Cardiac muscle cell (in vitro differentiated cells and primary cell): Measurements from ENCODE around the gene DSCAML1. TPM values are rescaled to one million over a fixed set of nuclear protein-coding genes. Genes with fewer than 3 reads are reported as not detected.

Experiments used
- DNase-seq, 2 donors: peaks; one replicate each; pipeline versions ENCODE4 v3.0.0 to v3.0.0-alpha.2; 2010 to 2017; ENCODE audit warnings: low read depth in 1 of 2, low spot score in 1 of 2
- H3K27ac ChIP-seq: fragments of 200-600 bp; sonication (generic); 2 replicates; pipeline ENCODE4 v1.5.1; 2016
- H3K27me3 ChIP-seq: fragments of 200-600 bp; sonication (generic); 2 replicates; pipeline ENCODE4 v1.6.0; 2016; ENCODE audit warnings: control low read depth
- H3K36me3 ChIP-seq: fragments of 200-600 bp; sonication (generic); 2 replicates; pipeline ENCODE4 v1.5.1; 2016; ENCODE audit warnings: control low read depth
- H3K4me1 ChIP-seq: fragments of 200-600 bp; sonication (generic); 2 replicates; pipeline ENCODE4 v1.8.1; 2017; ENCODE audit warnings: low read depth, mild to moderate bottlenecking, mixed run types
- H3K4me3 ChIP-seq: fragments of 200-600 bp; sonication (generic); 2 replicates; pipeline ENCODE4 v1.5.1; 2016; ENCODE audit warnings: mild to moderate bottlenecking
- H3K9me3 ChIP-seq: fragments of 200-600 bp; sonication (generic); 2 replicates; pipeline ENCODE4 v1.5.1; 2017; ENCODE audit warnings: low read depth, mild to moderate bottlenecking, control low read depth
- CTCF ChIP-seq: IDR thresholded peaks from 2 replicates; pipeline ENCODE4 v1.5.1; 2012; ENCODE audit warnings: low read depth, mild to moderate bottlenecking, low read length
- polyA plus RNA-seq: library from polyadenylated mRNA; unstranded; fragments of >200 nt; fragmentation: Nextera tagmentation; extraction: Ambion mirVana; gene quantifications from 2 replicates; pipeline ENCODE4 v1.2.1, GENCODE V29; 2016
- total RNA-seq: library from RNA; depleted of rRNA; stranded (reverse); fragments of >200 nt; gene quantifications from 2 replicates; pipeline ENCODE4 v1.2.3, GENCODE V29; 2016

The DSCAML1 gene
- total and polyA plus RNA-seq, 2 experiments from 2014 or later: 1.8 TPM; not detected in 1

GRCh38 chr11:117570701-117571100, 226.3 kb downstream of the DSCAML1 start:
- H3K36me3 ChIP-seq: no peaks in the 10 kb centered on the region
- no peak overlapping the region for H3K4me3 ChIP-seq
- no peak for TF ChIP-seq CTCF
- H3K27me3 ChIP-seq: no peaks in the 10 kb centered on the region
- H3K27ac ChIP-seq: no peak overlapping the region
- no peaks in the 10 kb centered on the region for H3K4me1 ChIP-seq
- DNase-seq: no peak
- H3K9me3 ChIP-seq: no peaks in the 10 kb centered on the region

- Histone ChIP-seq H3K36me3 (no peaks in the 10 kb centered on the region), H3K9me3 (no peaks in the 10 kb centered on the region), H3K27me3 (no peaks in the 10 kb centered on the region), H3K4me1 (no peaks in the 10 kb centered on the region), H3K4me3 (no peak overlapping the region), H3K27ac (no peak overlapping the region)
- TF ChIP-seq CTCF: no peak
- DNase-seq: no peak
These were observed 227.1 kb downstream of the DSCAML1 start for GRCh38 chr11:117569911-117570310.

- TF ChIP-seq CTCF: no peak
- no peaks in the 10 kb centered on the region for H3K4me1 ChIP-seq
- H3K27me3 ChIP-seq: peaks cover 6% of the 10 kb centered on the region
- no peaks in the 10 kb centered on the region for H3K36me3 ChIP-seq
- no peak overlapping the region for H3K27ac ChIP-seq
- no peak for DNase-seq
- H3K4me3 ChIP-seq: no peak overlapping the region
- H3K9me3 ChIP-seq: no peaks in the 10 kb centered on the region
These were observed 231.3 kb downstream of the DSCAML1 start for GRCh38 chr11:117565709-117566108.

- H3K27me3 ChIP-seq: peaks cover 6% of the 10 kb centered on the region
- no peak overlapping the region for H3K4me3 ChIP-seq
- no peak overlapping the region for H3K27ac ChIP-seq
- H3K36me3 ChIP-seq: no peaks in the 10 kb centered on the region
- H3K9me3 ChIP-seq: no peaks in the 10 kb centered on the region
- H3K4me1 ChIP-seq: no peaks in the 10 kb centered on the region
- TF ChIP-seq CTCF: no peak
- DNase-seq: no peak
These were observed 232.7 kb downstream of the DSCAML1 start for GRCh38 chr11:117564321-117564720.

- Histone ChIP-seq H3K9me3 (no peaks in the 10 kb centered on the region), H3K27ac (no peak overlapping the region), H3K4me1 (no peaks in the 10 kb centered on the region), H3K36me3 (no peaks in the 10 kb centered on the region), H3K4me3 (no peak overlapping the region), H3K27me3 (peaks cover 6% of the 10 kb centered on the region)
- no peak for TF ChIP-seq CTCF
- DNase-seq: no peak
These were observed 233.5 kb downstream of the DSCAML1 start for GRCh38 chr11:117563556-117563955.

- H3K4me3 ChIP-seq: no peak overlapping the region
- no peaks in the 10 kb centered on the region for H3K4me1 ChIP-seq
- no peak for TF ChIP-seq CTCF
- H3K9me3 ChIP-seq: no peaks in the 10 kb centered on the region
- no peaks in the 10 kb centered on the region for H3K36me3 ChIP-seq
- H3K27ac ChIP-seq: no peak overlapping the region
- no peak for DNase-seq
- H3K27me3 ChIP-seq: peaks cover 6% of the 10 kb centered on the region
These were observed 234.9 kb downstream of the DSCAML1 start for GRCh38 chr11:117562136-117562535.
